ENCODE results near the gene TTC4.

- TF ChIP-seq, protein P1, sequence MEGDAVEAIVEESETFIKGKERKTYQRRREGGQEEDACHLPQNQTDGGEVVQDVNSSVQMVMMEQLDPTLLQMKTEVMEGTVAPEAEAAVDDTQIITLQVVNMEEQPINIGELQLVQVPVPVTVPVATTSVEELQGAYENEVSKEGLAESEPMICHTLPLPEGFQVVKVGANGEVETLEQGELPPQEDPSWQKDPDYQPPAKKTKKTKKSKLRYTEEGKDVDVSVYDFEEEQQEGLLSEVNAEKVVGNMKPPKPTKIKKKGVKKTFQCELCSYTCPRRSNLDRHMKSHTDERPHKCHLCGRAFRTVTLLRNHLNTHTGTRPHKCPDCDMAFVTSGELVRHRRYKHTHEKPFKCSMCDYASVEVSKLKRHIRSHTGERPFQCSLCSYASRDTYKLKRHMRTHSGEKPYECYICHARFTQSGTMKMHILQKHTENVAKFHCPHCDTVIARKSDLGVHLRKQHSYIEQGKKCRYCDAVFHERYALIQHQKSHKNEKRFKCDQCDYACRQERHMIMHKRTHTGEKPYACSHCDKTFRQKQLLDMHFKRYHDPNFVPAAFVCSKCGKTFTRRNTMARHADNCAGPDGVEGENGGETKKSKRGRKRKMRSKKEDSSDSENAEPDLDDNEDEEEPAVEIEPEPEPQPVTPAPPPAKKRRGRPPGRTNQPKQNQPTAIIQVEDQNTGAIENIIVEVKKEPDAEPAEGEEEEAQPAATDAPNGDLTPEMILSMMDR (IDR thresholded peaks at IDR 0.05 in 2 of 3, conservative IDR thresholded peaks at IDR 0.05 in 1 of 3; ENCODE audit: borderline replicate concordance in 1 of 3, insufficient read depth in 1 of 3, low read depth in 2 of 3, low read length in 2 of 3), result no peak
- TF ChIP-seq POLR2A (IDR thresholded peaks at IDR 0.05; ENCODE audit: borderline replicate concordance, extremely low read depth, insufficient read depth, insufficient read length) (no peak), SRF (IDR thresholded peaks at IDR 0.05; ENCODE audit: low read depth) (no peak), POLR2AphosphoS5 (IDR thresholded peaks at IDR 0.05; ENCODE audit: low read depth, low read length) (no peak), EZH2 (IDR thresholded peaks at IDR 0.05) (no peak), REST (IDR thresholded peaks at IDR 0.05; ENCODE audit: low read depth) (no peak)
- TF ChIP-seq, protein P2, sequence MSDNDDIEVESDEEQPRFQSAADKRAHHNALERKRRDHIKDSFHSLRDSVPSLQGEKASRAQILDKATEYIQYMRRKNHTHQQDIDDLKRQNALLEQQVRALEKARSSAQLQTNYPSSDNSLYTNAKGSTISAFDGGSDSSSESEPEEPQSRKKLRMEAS (IDR thresholded peaks at IDR 0.05), result no peak
These were observed 17.8 kb upstream of the TTC4 start for GRCh38 chr1:54697896-54698295.

Data from HCT116 (cell line).